Activated CD8-positive, alpha-beta T cell treated with anti-CD3 and anti-CD28 coated beads for 36 hours (primary cell): ENCODE results near the gene ADAMTS17. TPM values are rescaled to one million over a fixed set of nuclear protein-coding genes. Genes with fewer than 3 reads are reported as not detected.
A peak's percentile ranks its signal among the peaks of the same experiment; 100 is the strongest.

Experiments used
- ATAC-seq: fragments of 200-7000 bp; cut with Tn5 transposase; one replicate; pipeline ENCODE4 v1.10.0; 2021; ENCODE audit warnings: mild to moderate bottlenecking, moderate library complexity
- CTCF ChIA-PET: fragments of 350-600 bp; sonication (Branson Sonifier 250); formaldehyde crosslinking; loops from one replicate; lab custom pipeline; 2021; ENCODE audit warnings: antibody characterized with exemption; lab: Charles Lee
- POLR2A ChIA-PET: fragments of 350-600 bp; sonication (Branson Sonifier 250); formaldehyde crosslinking; loops from one replicate; lab custom pipeline; 2021; ENCODE audit warnings: antibody characterized with exemption; lab: Charles Lee
- DNase-seq: peaks from one replicate; pipeline ENCODE4 v3.0.0-alpha.2; 2020
- H3K27ac Mint-ChIP-seq: one replicate; pipeline ENCODE4 v1.8.0; 2021; ENCODE audit warnings: mild to moderate bottlenecking, mixed read lengths
- H3K27me3 Mint-ChIP-seq: one replicate; pipeline ENCODE4 v1.8.0; 2021; ENCODE audit warnings: mixed read lengths
- H3K36me3 Mint-ChIP-seq: one replicate; pipeline ENCODE4 v1.8.0; 2021; ENCODE audit warnings: low read depth, mixed read lengths
- H3K4me1 Mint-ChIP-seq: one replicate; pipeline ENCODE4 v1.8.0; 2021; ENCODE audit warnings: low read depth, mixed read lengths
- H3K4me3 Mint-ChIP-seq: one replicate; pipeline ENCODE4 v1.8.0; 2021; ENCODE audit warnings: mild to moderate bottlenecking, moderate library complexity, mixed read lengths
- H3K9me3 Mint-ChIP-seq: one replicate; pipeline ENCODE4 v1.8.0; 2021; ENCODE audit warnings: mixed read lengths
- intact Hi-C: fragments of 100-400 bp; cut with micrococcal nuclease; formaldehyde crosslinking; loops from one replicate; pipeline ENCODE4 v1.10.0; 2022
- total RNA-seq, 2 experiments: library from RNA; stranded (reverse); gene quantifications; one replicate each; pipeline ENCODE4 v1.2.3, GENCODE V29; 2021
- TF ChIP-seq, protein P1 (sequence below): fragments of 200-600 bp; IDR thresholded peaks from one replicate; pipeline ENCODE4 v1.8.0; 2022; ENCODE audit warnings: antibody characterized with exemption, mild to moderate bottlenecking

The ADAMTS17 gene
- total RNA-seq, 2 experiments from 2014 or later, result 0.60 to 1.5 TPM

GRCh38 chr15:100330629-100331215 is 11.1 kb downstream of the ADAMTS17 start:
- H3K4me1 Mint-ChIP-seq, result peaks cover 60% of the 10 kb centered on the region

GRCh38 chr15:100330221-100330620 is 11.6 kb downstream of the ADAMTS17 start:
- peak; percentile 75 for ATAC-seq
- TF ChIP-seq, protein P1, sequence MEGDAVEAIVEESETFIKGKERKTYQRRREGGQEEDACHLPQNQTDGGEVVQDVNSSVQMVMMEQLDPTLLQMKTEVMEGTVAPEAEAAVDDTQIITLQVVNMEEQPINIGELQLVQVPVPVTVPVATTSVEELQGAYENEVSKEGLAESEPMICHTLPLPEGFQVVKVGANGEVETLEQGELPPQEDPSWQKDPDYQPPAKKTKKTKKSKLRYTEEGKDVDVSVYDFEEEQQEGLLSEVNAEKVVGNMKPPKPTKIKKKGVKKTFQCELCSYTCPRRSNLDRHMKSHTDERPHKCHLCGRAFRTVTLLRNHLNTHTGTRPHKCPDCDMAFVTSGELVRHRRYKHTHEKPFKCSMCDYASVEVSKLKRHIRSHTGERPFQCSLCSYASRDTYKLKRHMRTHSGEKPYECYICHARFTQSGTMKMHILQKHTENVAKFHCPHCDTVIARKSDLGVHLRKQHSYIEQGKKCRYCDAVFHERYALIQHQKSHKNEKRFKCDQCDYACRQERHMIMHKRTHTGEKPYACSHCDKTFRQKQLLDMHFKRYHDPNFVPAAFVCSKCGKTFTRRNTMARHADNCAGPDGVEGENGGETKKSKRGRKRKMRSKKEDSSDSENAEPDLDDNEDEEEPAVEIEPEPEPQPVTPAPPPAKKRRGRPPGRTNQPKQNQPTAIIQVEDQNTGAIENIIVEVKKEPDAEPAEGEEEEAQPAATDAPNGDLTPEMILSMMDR, result no peak
- Mint-ChIP-seq H3K9me3 (no peaks in the 10 kb centered on the region), H3K4me3 (peak overlapping the region; percentile 55), H3K36me3 (peaks cover 4% of the 10 kb centered on the region), H3K4me1 (peaks cover 57% of the 10 kb centered on the region), H3K27ac (peak overlapping the region; percentile 77), H3K27me3 (peaks cover 3% of the 10 kb centered on the region)
- DNase-seq, result peak; percentile 79
- CTCF ChIA-PET, result interaction anchor here (0.6 to 2.5 kb wide), 5 partner anchors 9 to 20 kb away, joined by 3 to 16 read pairs (median 7); partner anchors contain the start of gene ADAMTS17
- POLR2A ChIA-PET, result interaction anchor here (0.9 to 1.7 kb wide), 2 partner anchors 272 to 401 kb away, joined by 3 read pairs; partner anchors contain the start of gene ASB7
- intact Hi-C loops, result loop anchor here (10.0 kb wide), 1 partner anchor 195 kb away; no protein-coding TSS in a partner anchor

More at GRCh38 chr15:100330629-100331215, 11.1 kb downstream of the ADAMTS17 start:
- POLR2A ChIA-PET, result interaction anchor here (0.9 to 1.7 kb wide), 3 partner anchors 10 to 401 kb away, joined by 3 to 5 read pairs (median 3); partner anchors contain the start of gene ASB7
- ATAC-seq, result peak; percentile 84
- Mint-ChIP-seq H3K9me3 (no peaks in the 10 kb centered on the region), H3K27ac (peak overlapping the region; percentile 77), H3K4me3 (peak overlapping the region; percentile 55), H3K27me3 (peaks cover 3% of the 10 kb centered on the region), H3K36me3 (peaks cover 1% of the 10 kb centered on the region)
- DNase-seq, result peak; percentile 63
- TF ChIP-seq, protein P1, result no peak
- intact Hi-C loops, result loop anchor here (10.0 kb wide), 1 partner anchor 196 kb away; no protein-coding TSS in a partner anchor
- CTCF ChIA-PET, result interaction anchor here (0.6 to 2.5 kb wide), 5 partner anchors 8 to 20 kb away, joined by 3 to 16 read pairs (median 7); partner anchors contain the start of gene ADAMTS17

DNA sequence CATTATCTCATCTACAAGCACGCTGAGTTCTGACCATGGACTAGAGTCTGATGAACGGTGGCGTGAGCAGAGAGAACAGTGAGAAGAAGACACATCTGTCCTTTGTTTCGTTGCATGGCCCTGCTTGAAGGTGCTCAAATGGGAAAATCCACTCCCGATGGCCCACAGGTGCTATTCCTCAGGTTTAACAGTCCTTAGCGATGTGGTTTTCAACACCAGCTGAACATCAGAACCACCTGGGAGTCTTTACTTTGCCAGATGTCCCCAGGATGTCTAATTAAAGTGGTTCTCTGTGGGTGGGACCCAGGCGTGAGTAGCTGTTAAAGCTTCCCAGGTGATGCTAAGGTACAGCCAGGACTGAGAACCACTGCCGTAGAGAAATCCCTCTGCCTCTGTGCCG is 13.0 kb downstream of the ADAMTS17 start:
- Mint-ChIP-seq H3K27ac (no peak overlapping the region), H3K4me3 (no peak overlapping the region), H3K4me1 (peaks cover 43% of the 10 kb centered on the region), H3K36me3 (peaks cover 4% of the 10 kb centered on the region), H3K9me3 (no peaks in the 10 kb centered on the region), H3K27me3 (peaks cover 3% of the 10 kb centered on the region)
- intact Hi-C loops, result no loop called here
- TF ChIP-seq, protein P1, result no peak
- CTCF ChIA-PET, result interaction anchor here (1.4 to 2.9 kb wide), 2 partner anchors 11 to 14 kb away, joined by 4 to 12 read pairs; partner anchors contain the start of gene ADAMTS17
- POLR2A ChIA-PET, result no interaction called here
- no peak for DNase-seq
- ATAC-seq, result no peak

DNA sequence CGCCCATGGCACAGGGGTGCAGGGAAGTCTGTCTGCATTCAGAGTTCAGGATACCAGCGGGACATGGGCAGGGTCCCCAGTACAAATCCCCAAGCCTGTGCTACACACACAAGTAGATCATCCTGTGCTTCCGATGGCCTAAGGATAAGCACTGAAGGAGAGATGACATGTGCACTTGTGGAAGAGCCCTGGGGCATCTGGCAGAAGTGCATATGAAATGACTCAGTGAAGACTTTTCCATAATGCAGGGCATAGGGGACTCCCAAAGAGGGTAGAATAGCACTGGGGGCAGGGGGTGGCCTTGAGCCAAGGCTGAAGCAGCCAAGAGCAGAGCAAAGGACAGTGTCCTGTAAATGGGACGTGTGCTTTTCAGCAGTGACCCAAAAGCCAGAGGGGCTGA is 22.9 kb downstream of the ADAMTS17 start:
- peaks cover 13% of the 10 kb centered on the region for H3K36me3 Mint-ChIP-seq
- H3K4me3 Mint-ChIP-seq, result no peak overlapping the region
- no peak overlapping the region for H3K27ac Mint-ChIP-seq
- H3K27me3 Mint-ChIP-seq, result peaks cover 2% of the 10 kb centered on the region
- TF ChIP-seq, protein P1, result no peak
- POLR2A ChIA-PET, result no interaction called here
- ATAC-seq, result no peak
- CTCF ChIA-PET, result no interaction called here
- no peaks in the 10 kb centered on the region for H3K9me3 Mint-ChIP-seq
- no peaks in the 10 kb centered on the region for H3K4me1 Mint-ChIP-seq
- intact Hi-C loops, result no loop called here
- no peak for DNase-seq

GRCh38 chr15:100314809-100315400 is 26.9 kb downstream of the ADAMTS17 start:
- no peak overlapping the region for H3K4me3 Mint-ChIP-seq
- H3K36me3 Mint-ChIP-seq, result peaks cover 9% of the 10 kb centered on the region
- DNase-seq (no peak), ATAC-seq (no peak)
- H3K9me3 Mint-ChIP-seq, result peaks cover 1% of the 10 kb centered on the region
- H3K27me3 Mint-ChIP-seq, result no peaks in the 10 kb centered on the region
- no peak overlapping the region for H3K27ac Mint-ChIP-seq
- ChIA-PET POLR2A (no interaction called here), CTCF (no interaction called here)
- H3K4me1 Mint-ChIP-seq, result no peaks in the 10 kb centered on the region
- TF ChIP-seq, protein P1, result no peak
- intact Hi-C loops, result no loop called here
